Measurements from ENCODE around the gene FAM222B. TPM values are rescaled to one million over a fixed set of nuclear protein-coding genes. Genes with fewer than 3 reads are reported as not detected.

Gene FAM222B
- total and polyA plus RNA-seq, 4 donors: 2.8 to 5.4 (median 4.1) TPM

GRCh38 chr17:28715217-28715616 lies 127.4 kb downstream of the FAM222B start (continued):
- TF ChIP-seq REST (IDR thresholded peaks at IDR 0.05) (no peak), JUND (IDR thresholded peaks at IDR 0.05) (no peak), TAF1 (conservative IDR thresholded peaks at IDR 0.05) (no peak), FOXA2 (IDR thresholded peaks at IDR 0.05) (no peak), RAD21 (IDR thresholded peaks at IDR 0.05) (no peak)

- Histone ChIP-seq H3K27me3 (ENCODE audit: control insufficient read depth in 4 of 4, insufficient read depth in 4 of 4, low read length in 3 of 4) (no peaks in the 10 kb centered on the region), H3K36me3 (ENCODE audit: control insufficient read depth in 4 of 4, insufficient read depth in 3 of 4, low read depth in 1 of 4, low read length in 3 of 4) (no peaks in the 10 kb centered on the region), H3K27ac (ENCODE audit: low read depth in 1 of 2, low read length in 2 of 2) (no peak overlapping the region), H3K9ac (ENCODE audit: low read depth in 1 of 2, low read length in 2 of 2) (no peak overlapping the region), H3K4me3 (ENCODE audit: low read depth in 1 of 3, low read length in 3 of 3) (no peak overlapping the region), H3K4me1 (ENCODE audit: control insufficient read depth in 4 of 4, insufficient read depth in 4 of 4, low read length in 3 of 4) (peaks cover 2 to 20% (median 11%) of the 10 kb centered on the region in 4 donors), H3K9me3 (ENCODE audit: control insufficient read depth in 4 of 4, low read length in 3 of 4) (no peaks in the 10 kb centered on the region)
- DNase-seq (ENCODE audit: low spot score): no peak
- WGBS: 88% methylated on average over 3 of the region's 3 CpGs
- TF ChIP-seq ATF3 (IDR thresholded peaks at IDR 0.05): no peak
- TF ChIP-seq MAX (IDR thresholded peaks at IDR 0.05): no peak
- no peak for TF ChIP-seq JUND (IDR thresholded peaks at IDR 0.05)
- TF ChIP-seq CTCF (IDR thresholded peaks at IDR 0.05; ENCODE audit: low read depth, low read length, missing input control): no peak
- TF ChIP-seq REST (IDR thresholded peaks at IDR 0.05): no peak
- TF ChIP-seq RXRA (IDR thresholded peaks at IDR 0.05): no peak
- no peak for TF ChIP-seq ZBTB33 (IDR thresholded peaks at IDR 0.05)
- no peak for TF ChIP-seq EGR1 (IDR thresholded peaks at IDR 0.05; ENCODE audit: low read depth in 2 of 2)
- no peak for TF ChIP-seq HNF4G (IDR thresholded peaks at IDR 0.05)
Observed at GRCh38 chr17:28714281-28714680, 128.3 kb downstream of the FAM222B start.

Measured in liver (tissue), 9 donors.